Kidney (tissue), 14 donors: ENCODE results near the gene FFAR3. TPM values are rescaled to one million over a fixed set of nuclear protein-coding genes. Genes with fewer than 3 reads are reported as not detected.
A peak's percentile ranks its signal among the peaks of the same experiment; 100 is the strongest.

Experiments used
- DNase-seq, 5 donors: peaks; one replicate each; pipeline ENCODE4 v3.0.0-alpha.2; 2013 to 2020
- FAIRE-seq: peaks from 2 replicates; lab custom pipeline; 2012; peaks lifted over from hg19 to GRCh38; lab: Jason Lieb, UNC
- H3K27ac ChIP-seq, 2 donors: one replicate each; pipeline ENCODE4 v1.7.0; 2013; ENCODE audit warnings: low read depth in 2 of 2, low read length in 2 of 2, inconsistent platforms in 1 of 2
- H3K27me3 ChIP-seq: one replicate; pipeline ENCODE4 v1.7.1; 2013; ENCODE audit warnings: low read length, inconsistent platforms; ENCODE audit not compliant: control insufficient read depth, insufficient read depth
- H3K36me3 ChIP-seq, 3 donors: one replicate each; pipeline versions ENCODE4 v1.7.0 to v1.7.1; 2013; ENCODE audit warnings: low read length in 3 of 3, control low read depth in 1 of 3, inconsistent platforms in 1 of 3; ENCODE audit not compliant: insufficient read depth in 3 of 3, control insufficient read depth in 2 of 3
- H3K4me1 ChIP-seq, 3 donors: one replicate each; pipeline versions ENCODE4 v1.7.0 to v1.7.1; 2013; ENCODE audit warnings: low read length in 3 of 3, inconsistent platforms in 1 of 3, low read depth in 1 of 3; ENCODE audit not compliant: control insufficient read depth in 2 of 3, insufficient read depth in 2 of 3
- H3K4me3 ChIP-seq, 3 donors: one replicate each; pipeline versions ENCODE4 v1.7.0 to v1.8.1; 2013; ENCODE audit warnings: low read length in 3 of 3, control low read depth in 1 of 3, inconsistent platforms in 1 of 3
- H3K9ac ChIP-seq, 3 donors: one replicate each; pipeline versions ENCODE4 v1.7.0 to v1.7.1; 2013; ENCODE audit warnings: low read length in 3 of 3, control low read depth in 1 of 3, inconsistent platforms in 1 of 3
- H3K9me3 ChIP-seq, 3 donors: one replicate each; pipeline versions ENCODE4 v1.7.0 to v1.7.1; 2013; ENCODE audit warnings: low read length in 3 of 3, control low read depth in 1 of 3, inconsistent platforms in 1 of 3; ENCODE audit not compliant: control insufficient read depth in 2 of 3, insufficient read depth in 1 of 3
- intact Hi-C: fragments of 100-400 bp; cut with DNase I; formaldehyde crosslinking; loops from one replicate; pipeline ENCODE4 v1.11.1; 2022
- polyA plus RNA-seq: library from polyadenylated mRNA; stranded (reverse); fragments of 350-450 nt; fragmentation: Illumina TruSeq; extraction: RNeasy Lipid Tissue Mini Kit (QIAGEN cat#74804); gene quantifications from one replicate; pipeline ENCODE4 v1.2.3, GENCODE V29; 2014; ENCODE audit warnings: low read depth, low replicate concordance; ENCODE audit not compliant: insufficient read depth
- total RNA-seq: library from RNA; stranded (reverse); fragmentation: NEBNext Ultra II Directional; extraction: Animal tissue kit (Norgen Biotek cat#: 25700); gene quantifications from one replicate; pipeline ENCODE4 v1.2.1, GENCODE V29; 2021
- TF ChIP-seq, protein P1 (sequence below): IDR thresholded peaks from 3 replicates; pipeline ENCODE4 v1.5.1; 2012; ENCODE audit warnings: mild to moderate bottlenecking, moderate library complexity, borderline replicate concordance; ENCODE audit not compliant: insufficient read depth; ENCODE audit errors: extremely low read depth
- donor health status: control.
- donor health status: control.
- donor health status: control.
- donor health status: control.
- donor health status: control.
- donor health status: DM: yes; HTN: yes; CAD: no.
- donor health status: Normal renal cell carcinoma (clear cell type).

The FFAR3 gene
- total and polyA plus RNA-seq, 2 donors from 2014 or later, result not detected

DNA sequence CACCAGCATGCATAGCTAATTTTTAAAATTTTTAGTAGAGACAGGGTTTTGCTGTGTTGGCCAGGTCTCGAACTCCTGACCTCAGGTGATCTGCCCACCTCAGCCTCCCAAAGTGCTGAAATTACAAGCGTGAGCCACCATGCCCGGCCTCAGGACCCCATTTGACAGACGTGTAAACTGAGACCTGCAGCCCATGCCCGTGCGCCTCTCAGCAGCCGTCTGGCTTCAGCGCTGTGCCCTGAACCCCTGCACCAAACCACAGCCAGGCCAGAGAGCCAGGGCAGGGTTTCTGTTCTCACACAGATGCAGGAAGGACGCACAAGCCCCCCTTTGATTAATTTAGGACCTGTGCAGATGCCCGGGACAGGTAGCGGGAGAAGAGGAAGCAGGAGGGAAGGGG lies 17.8 kb upstream of the FFAR3 start:
- Histone ChIP-seq H3K27ac (no peak overlapping the region), H3K4me3 (no peak overlapping the region), H3K9me3 (no peaks in the 10 kb centered on the region), H3K36me3 (no peaks in the 10 kb centered on the region), H3K9ac (no peak overlapping the region), H3K27me3 (no peaks in the 10 kb centered on the region), H3K4me1 (no peaks in the 10 kb centered on the region)
- DNase-seq (peak in 1 of 5 donors; percentile 65), FAIRE-seq (no peak)
- intact Hi-C loops, result no loop called here
- TF ChIP-seq, protein P1, sequence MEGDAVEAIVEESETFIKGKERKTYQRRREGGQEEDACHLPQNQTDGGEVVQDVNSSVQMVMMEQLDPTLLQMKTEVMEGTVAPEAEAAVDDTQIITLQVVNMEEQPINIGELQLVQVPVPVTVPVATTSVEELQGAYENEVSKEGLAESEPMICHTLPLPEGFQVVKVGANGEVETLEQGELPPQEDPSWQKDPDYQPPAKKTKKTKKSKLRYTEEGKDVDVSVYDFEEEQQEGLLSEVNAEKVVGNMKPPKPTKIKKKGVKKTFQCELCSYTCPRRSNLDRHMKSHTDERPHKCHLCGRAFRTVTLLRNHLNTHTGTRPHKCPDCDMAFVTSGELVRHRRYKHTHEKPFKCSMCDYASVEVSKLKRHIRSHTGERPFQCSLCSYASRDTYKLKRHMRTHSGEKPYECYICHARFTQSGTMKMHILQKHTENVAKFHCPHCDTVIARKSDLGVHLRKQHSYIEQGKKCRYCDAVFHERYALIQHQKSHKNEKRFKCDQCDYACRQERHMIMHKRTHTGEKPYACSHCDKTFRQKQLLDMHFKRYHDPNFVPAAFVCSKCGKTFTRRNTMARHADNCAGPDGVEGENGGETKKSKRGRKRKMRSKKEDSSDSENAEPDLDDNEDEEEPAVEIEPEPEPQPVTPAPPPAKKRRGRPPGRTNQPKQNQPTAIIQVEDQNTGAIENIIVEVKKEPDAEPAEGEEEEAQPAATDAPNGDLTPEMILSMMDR, result no peak

DNA sequence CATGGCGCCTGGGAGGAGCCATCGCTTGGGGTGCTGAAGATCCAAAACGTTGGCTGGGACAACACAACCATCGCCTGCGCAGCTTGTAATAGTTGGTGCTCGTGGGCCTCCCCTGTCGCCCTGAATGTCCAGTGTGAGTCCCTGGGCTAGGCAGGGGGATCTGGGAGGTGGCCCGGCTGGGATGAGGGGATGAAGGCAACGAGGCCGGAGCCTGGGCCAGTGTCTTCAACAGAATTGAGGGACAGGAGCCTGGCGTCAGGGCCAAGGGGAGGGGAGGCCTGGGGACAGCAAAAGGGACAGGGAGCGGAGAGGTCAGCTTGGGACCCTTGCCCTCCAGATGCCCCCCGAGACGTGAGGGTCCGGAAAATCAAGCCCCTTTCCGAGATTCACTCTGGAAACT lies 17.3 kb upstream of the FFAR3 start:
- DNase-seq (peak in 1 of 5 donors; percentile 60), FAIRE-seq (no peak)
- H3K9me3 ChIP-seq, result no peaks in the 10 kb centered on the region
- no peaks in the 10 kb centered on the region for H3K36me3 ChIP-seq
- TF ChIP-seq, protein P1, result no peak
- H3K4me1 ChIP-seq, result no peaks in the 10 kb centered on the region
- intact Hi-C loops, result no loop called here
- no peak overlapping the region for H3K4me3 ChIP-seq
- no peak overlapping the region for H3K9ac ChIP-seq
- no peaks in the 10 kb centered on the region for H3K27me3 ChIP-seq
- H3K27ac ChIP-seq, result no peak overlapping the region

DNA sequence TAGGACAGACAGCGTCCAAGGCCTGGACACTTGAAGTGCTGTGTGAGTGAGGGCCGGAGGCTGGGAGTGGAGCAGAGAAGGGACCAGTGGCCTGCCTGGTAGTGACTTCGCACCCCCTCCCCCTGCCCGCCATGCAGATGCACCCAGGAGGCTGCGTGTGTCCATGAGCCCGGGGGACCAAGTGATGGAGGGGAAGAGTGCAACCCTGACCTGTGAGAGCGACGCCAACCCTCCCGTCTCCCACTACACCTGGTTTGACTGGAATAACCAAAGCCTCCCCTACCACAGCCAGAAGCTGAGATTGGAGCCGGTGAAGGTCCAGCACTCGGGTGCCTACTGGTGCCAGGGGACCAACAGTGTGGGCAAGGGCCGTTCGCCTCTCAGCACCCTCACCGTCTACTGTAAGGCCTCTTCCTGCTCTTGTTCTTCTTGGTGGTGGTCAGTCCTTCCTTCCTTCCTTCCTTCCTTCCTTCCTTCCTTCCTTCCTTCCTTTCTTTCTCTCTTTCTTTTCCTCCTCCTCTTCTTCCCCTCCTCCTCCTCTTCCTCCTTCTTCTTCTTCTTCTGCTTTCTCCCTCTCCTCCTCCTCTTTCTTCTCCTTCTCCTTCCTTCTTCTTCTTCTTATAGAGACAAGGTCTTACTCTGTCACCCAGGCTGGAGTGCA lies 16.6 kb upstream of the FFAR3 start:
- Histone ChIP-seq H3K4me1 (no peaks in the 10 kb centered on the region), H3K36me3 (no peaks in the 10 kb centered on the region), H3K27me3 (no peaks in the 10 kb centered on the region), H3K9ac (no peak overlapping the region), H3K27ac (no peak overlapping the region), H3K4me3 (no peak overlapping the region), H3K9me3 (no peaks in the 10 kb centered on the region)
- TF ChIP-seq, protein P1, result no peak
- DNase-seq, result peak in 2 of 5 donors; percentile 24 to 45
- no peak for FAIRE-seq
- intact Hi-C loops, result no loop called here

DNA sequence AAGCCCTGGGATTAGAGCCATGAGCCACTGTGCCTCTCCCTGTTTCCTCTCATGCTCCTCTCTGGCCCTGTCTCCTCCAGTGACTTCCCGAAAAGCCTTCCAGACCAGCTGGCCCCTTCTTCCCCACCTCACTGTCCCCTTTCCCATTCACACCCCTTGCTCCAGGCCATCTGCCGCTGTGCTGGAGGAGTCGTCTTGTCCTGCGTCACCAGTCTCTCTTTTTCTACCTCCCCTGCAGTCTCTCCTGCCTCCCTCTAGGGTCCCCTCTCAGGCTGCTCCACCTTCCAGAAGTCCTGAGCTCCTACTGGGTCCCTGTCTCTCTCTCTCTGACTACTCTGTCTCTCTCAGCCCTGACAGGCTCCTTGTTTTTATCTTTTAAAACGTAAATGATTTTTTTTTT lies 15.8 kb upstream of the FFAR3 start:
- no peak for FAIRE-seq

More for the DNA sequence above, 15.8 kb upstream of the FFAR3 start:
- Histone ChIP-seq H3K4me3 (no peak overlapping the region), H3K9me3 (no peaks in the 10 kb centered on the region), H3K27ac (no peak overlapping the region), H3K9ac (no peak overlapping the region), H3K4me1 (no peaks in the 10 kb centered on the region), H3K27me3 (no peaks in the 10 kb centered on the region), H3K36me3 (no peaks in the 10 kb centered on the region)
- TF ChIP-seq, protein P1, result no peak
- DNase-seq, result peak in 2 of 5 donors; percentile 22 to 24
- intact Hi-C loops, result no loop called here
